ENCODE measurements around the gene IGF1.

Gene IGF1

DNA sequence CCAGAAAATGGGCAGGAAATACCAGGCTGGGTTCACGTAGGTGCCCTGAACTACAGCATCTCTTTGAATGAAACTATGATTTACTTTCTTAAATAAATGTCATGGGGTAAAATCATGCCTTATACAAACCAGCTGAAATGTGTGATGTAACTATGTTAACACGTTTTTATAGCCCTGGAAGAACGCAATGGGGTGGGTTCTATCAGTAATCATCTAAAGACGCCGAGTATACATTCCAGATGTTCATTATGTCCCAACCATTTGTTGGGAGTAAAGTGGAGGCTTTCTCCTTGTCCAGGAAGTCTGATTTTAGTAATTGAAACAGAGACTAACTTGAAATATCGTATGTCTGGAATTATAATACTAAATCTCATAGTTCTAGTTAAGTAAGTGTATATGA is 16.2 kb upstream of the IGF1 start:
- DNase-seq (ENCODE audit: low read depth), result no peak

GRCh38 chr12:102487226-102487625 is 6.9 kb upstream of the IGF1 start:
- no peak for DNase-seq (ENCODE audit: low read depth)

DNA sequence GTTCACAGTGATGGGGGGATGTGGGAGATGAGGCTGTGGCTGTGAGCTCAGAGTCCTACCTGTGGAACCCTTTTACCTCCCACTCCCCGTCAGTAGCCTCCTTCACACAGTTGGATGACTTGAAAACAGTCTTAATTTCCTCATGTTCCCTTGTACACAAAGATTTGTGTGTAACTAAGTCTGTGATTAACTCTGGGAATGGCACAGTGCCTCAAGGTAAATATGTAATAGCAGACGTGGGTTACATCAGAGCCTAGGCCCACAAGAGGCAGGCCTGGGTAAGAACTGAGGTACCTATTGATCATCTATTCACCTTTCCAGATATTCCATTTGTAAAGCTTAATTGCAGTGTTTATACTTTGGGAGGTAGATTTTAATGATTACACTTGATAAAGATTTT is 5.8 kb upstream of the IGF1 start:
- no peak for DNase-seq (ENCODE audit: low read depth)

DNA sequence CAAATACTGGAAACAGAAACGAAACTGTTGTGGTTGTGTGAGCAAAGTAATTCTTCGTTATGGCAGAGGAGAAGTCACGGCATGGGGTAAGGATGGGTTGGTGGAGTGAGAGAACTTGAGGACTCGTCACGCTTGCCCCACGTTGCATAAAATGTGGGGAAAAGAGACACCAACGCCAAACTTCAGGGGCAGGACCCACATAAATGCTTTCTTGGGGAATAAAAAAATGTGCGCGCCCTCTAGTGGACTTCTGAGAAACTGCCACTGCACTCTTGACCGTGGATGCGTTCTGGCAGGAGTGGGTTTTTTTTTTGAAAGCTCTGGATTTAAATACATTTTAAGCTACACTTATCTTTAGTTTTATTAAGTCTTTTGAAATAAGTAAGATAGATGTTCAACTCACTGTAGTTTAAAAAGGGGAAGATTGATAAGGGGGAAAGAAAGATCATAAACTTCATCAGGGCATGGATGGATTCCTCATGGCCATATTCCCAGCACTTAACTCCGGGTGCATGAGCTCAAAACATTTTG is 4.1 kb upstream of the IGF1 start:
- peak; percentile 31 for DNase-seq (ENCODE audit: low read depth)

DNA sequence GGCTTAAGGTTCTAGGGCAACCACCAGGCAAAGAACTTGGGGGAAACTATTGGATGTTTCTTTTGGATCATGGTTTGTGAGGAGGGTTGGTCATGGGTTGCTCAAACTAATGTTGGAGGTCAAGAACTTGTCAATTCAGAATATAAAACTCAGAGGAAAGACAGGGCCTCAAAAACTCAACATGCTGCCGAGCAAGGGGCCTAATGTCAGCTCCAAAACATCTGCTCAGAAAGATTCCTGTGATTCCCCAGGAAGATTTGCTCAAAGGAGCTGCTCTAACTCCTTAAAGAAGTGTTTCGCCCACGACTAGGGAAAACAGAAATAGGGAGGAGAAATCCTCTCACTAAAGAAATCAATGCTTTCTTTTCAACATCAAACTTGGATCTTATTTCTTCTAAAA is 3.7 kb upstream of the IGF1 start:
- DNase-seq (ENCODE audit: low read depth), result no peak

- no peak for DNase-seq (ENCODE audit: low read depth)
Observed at GRCh38 chr12:102483466-102483865, 3.1 kb upstream of the IGF1 start.

- DNase-seq (ENCODE audit: low read depth), result no peak
Observed at GRCh38 chr12:102481705-102482425, 1.5 kb upstream of the IGF1 start.

- DNase-seq (ENCODE audit: low read depth), result no peak
Observed at GRCh38 chr12:102479939-102480338, 424 bp downstream of the IGF1 start.

- DNase-seq (ENCODE audit: low read depth), result no peak
Observed at GRCh38 chr12:102479099-102479885, 1.1 kb downstream of the IGF1 start.

- no peak for DNase-seq (ENCODE audit: low read depth)
Observed at GRCh38 chr12:102478405-102479098, 1.8 kb downstream of the IGF1 start.

- DNase-seq (ENCODE audit: low read depth), result no peak
Observed at GRCh38 chr12:102475355-102475754, 5.0 kb downstream of the IGF1 start.

DNA sequence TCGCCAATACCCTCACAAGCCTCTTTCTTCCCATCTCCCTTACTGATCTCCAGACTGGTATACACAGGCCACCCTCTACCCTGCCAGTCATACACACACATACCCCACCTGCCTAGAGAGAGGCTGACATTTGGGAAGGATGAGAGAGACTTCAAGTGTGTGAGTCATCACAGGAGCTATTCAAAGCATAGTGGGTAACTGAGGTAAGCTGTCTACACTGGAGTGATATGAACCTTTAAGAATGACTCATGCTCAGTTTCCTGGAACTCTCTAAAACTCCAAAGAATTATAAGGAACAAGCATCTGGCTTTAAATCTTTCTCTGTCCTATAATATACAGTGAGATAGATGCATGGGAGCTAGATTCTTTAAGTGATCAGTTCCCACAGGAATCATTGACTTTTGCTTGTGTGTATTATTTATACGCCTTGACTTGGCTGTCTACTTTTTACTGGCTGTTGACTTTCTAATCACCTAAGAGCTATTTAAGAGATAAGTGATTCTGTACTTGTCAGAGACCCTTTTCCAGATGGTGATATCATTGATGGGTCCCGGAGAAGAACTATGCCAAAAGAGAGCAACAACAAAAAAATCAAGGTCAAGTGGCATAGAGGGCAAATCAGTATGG is 5.8 kb downstream of the IGF1 start:
- no peak for DNase-seq (ENCODE audit: low read depth)

DNA sequence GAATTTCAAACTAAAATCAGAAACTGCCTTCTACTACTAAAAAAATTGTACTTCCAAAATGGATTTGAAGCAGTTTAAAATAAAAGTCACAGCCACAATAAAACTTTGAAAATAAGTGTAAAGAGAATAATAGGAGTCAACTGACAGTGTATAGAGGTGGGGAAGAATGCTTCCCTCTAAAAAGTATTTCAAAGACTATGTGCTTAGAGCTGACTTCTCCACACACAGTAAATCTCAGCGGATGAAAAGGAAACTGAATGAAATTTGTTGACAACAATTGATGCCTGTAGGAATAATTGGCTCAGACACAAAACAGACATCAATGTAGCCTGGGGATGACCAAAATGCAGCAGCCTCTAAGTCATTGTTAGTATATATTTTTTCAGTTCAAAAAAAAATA is 7.9 kb downstream of the IGF1 start:
- no peak for DNase-seq (ENCODE audit: low read depth)

DNA sequence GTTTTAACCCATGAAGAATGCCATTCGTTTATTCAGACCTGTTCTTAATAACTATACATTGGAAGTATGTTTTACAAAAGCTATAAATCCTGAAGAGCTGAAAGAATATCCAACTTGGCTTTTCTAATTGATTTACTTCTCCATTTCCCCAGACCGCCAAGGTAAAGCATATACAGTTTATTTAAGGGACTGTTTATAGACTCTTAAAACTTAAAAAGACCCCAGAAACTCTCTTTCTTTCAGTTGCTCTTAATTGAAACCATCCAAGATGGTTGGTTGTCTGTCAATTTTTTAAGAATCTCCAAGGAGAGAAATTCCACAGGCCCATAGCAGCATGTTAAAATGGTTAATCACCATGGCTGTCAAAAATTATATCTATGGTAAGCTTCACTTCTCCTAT is 8.8 kb downstream of the IGF1 start:
- no peak for DNase-seq (ENCODE audit: low read depth)

DNA sequence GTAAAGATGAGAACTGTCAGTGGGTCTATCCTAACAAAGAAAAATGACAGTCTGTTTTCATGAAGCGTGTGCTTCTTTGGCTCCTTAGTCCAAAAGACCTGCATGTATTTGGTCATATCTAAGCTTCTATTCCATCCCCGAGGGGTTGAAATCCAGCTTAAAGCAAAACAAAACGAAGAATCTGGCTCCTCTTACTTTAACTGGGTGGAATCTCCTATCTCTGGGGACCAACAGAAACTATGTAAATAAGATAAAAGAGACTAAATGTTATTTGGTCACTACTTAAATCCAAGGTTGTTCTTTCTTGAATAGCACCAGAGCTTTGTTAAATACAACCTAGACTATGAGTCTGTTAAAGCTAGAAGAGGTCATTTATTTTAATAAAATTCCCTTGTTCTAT is 9.4 kb downstream of the IGF1 start:
- no peak for DNase-seq (ENCODE audit: low read depth)

GRCh38 chr12:102468261-102468915 is 12.0 kb downstream of the IGF1 start:
- no peak for DNase-seq (ENCODE audit: low read depth)

- DNase-seq (ENCODE audit: low read depth), result no peak
Observed at GRCh38 chr12:102465762-102466560, 14.4 kb downstream of the IGF1 start.

DNA sequence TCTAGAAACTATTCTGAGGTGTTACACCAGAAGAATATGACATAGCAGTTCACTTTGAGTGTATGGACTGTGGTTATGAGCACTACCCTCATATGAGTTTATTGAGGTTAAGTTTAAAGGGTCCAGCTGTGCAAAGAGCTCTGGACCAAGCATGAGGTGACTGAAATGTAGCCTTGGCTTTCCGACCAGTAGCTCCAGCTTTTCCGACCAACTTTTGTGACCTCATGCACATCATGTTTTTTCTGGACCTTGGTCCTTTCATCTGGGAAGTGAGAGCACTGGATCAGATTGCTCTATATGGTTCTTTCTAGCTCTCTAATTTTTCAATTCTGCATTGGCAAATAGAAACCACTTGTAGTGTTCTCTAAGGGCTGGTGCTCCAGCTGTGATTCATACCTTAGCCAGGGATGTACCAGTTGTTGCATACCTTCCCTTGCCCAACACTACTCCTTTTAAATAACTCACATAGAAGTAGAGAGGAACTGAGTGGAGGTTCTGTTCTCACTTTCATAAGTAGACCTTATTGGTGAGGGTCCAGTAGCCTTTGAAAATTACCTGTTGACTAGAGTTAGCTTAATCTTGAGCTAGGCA is 16.6 kb downstream of the IGF1 start:
- DNase-seq (ENCODE audit: low read depth), result no peak

GRCh38 chr12:102462795-102463465 is 17.4 kb downstream of the IGF1 start:
- no peak for DNase-seq (ENCODE audit: low read depth)

DNA sequence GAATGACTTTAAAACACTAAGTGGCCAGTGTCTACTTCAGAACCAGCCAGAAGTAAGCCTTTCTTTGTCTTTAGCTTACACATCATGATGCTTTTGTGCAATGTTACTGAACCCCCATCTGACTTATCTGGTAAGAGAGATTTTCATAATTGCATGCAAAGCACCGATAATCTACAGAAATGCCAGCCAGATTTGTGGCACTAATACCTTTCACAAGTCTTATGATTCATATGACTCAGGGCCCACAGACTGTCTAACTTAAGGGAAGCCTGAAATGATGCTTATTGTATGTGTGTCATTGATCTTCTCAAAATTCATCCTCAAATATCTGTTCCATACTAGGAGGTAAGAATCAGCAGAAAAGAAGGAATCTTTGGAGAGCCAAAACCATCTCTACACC is 18.0 kb downstream of the IGF1 start:
- DNase-seq (ENCODE audit: low read depth), result no peak
